Measurements from ENCODE around the gene EMD. TPM values are rescaled to one million over a fixed set of nuclear protein-coding genes. Genes with fewer than 3 reads are reported as not detected.

Gene EMD
- total and polyA plus RNA-seq, 2 of the 13 experiments (the other 11 are each of a cell fraction or from before 2014, with no cell fraction given), result 14.5 to 14.9 TPM

GRCh38 chrX:154430479-154430878 lies 51.4 kb downstream of the EMD start:
- no peaks in the 10 kb centered on the region for H3K27me3 ChIP-seq (ENCODE audit: control insufficient read depth in 1 of 2, insufficient read depth in 2 of 2, low read length in 2 of 2)
- ATAC-seq, result no peak
- no peak overlapping the region for H3K4me3 ChIP-seq (replicated peaks in 1 of 3; ENCODE audit: insufficient read depth in 1 of 3, low read depth in 2 of 3, low read length in 3 of 3)
- no peaks in the 10 kb centered on the region for H3K9me3 ChIP-seq (ENCODE audit: low read length)
- H3K4me2 ChIP-seq (ENCODE audit: low read depth, low read length), result peak overlapping the region; percentile 3; the same call in 1 of the 2 replicates
- H2AFZ ChIP-seq (ENCODE audit: low read length), result no peak overlapping the region
- in situ Hi-C loops (cut with HindIII; ENCODE audit: extremely low pct_ligation_motif_present, low pct_unique_long_range_greater_than_20kb) (no loop called here), intact Hi-C loops (cut with micrococcal nuclease; ENCODE audit: unreplicated experiment) (no loop called here)
- ChIA-PET CTCF (ENCODE audit: low intra/inter-chr PET ratio, low total read pairs) (no interaction called here), POLR2A (interaction anchor here (1.3 to 3.4 kb wide), 2 partner anchors 20 to 32 kb away, joined by 3 to 24 read pairs; partner anchors contain the start of genes RPL10 and TAFAZZIN)
- no peak overlapping the region for H3K27ac ChIP-seq (ENCODE audit: extremely low read length, insufficient read depth, low read length)
- H3K4me1 ChIP-seq (ENCODE audit: insufficient read depth, low read length), result peaks cover 33% of the 10 kb centered on the region
- FAIRE-seq, result no peak
- no peak for DNase-seq (ENCODE audit: low spot score)
- 86% methylated on average over 6 of the region's 6 CpGs for WGBS (ENCODE audit: low lambda C conversion rate)
- H3K9ac ChIP-seq (ENCODE audit: insufficient read depth, low read depth, low read length), result no peak overlapping the region
- H3K36me3 ChIP-seq (replicated peaks in 1 of 2; ENCODE audit: control insufficient read depth in 1 of 2, insufficient read depth in 2 of 2, low read length in 2 of 2), result no peaks in the 10 kb centered on the region; a peak in 2 of 5 replicates
- TF ChIP-seq REST (IDR thresholded peaks at IDR 0.05; ENCODE audit: borderline replicate concordance in 1 of 2, low read depth in 1 of 2, low read length in 2 of 2) (no peak), ETV6 (CRISPR knock-in tag; conservative IDR thresholded peaks at IDR 0.05) (no peak), RBFOX2 (IDR thresholded peaks at IDR 0.05; ENCODE audit: low read depth, low read length) (no peak), ZBTB44 (CRISPR knock-in tag; IDR thresholded peaks at IDR 0.05) (no peak), MXD3 (CRISPR knock-in tag; IDR thresholded peaks at IDR 0.05) (no peak), MAFG (CRISPR knock-in tag; IDR thresholded peaks at IDR 0.05) (no peak), TGIF2 (CRISPR knock-in tag; IDR thresholded peaks at IDR 0.05) (no peak), ZNF788 (CRISPR knock-in tag; IDR thresholded peaks at IDR 0.05; ENCODE audit: borderline replicate concordance) (no peak), ZBTB34 (CRISPR knock-in tag; IDR thresholded peaks at IDR 0.05) (no peak), SOX6 (IDR thresholded peaks at IDR 0.05) (no peak), SOX6 (CRISPR knock-in tag; IDR thresholded peaks at IDR 0.05) (no peak), THAP11 (CRISPR knock-in tag; IDR thresholded peaks at IDR 0.05) (no peak), FOXA3 (CRISPR knock-in tag; IDR thresholded peaks at IDR 0.05) (no peak)
- no peaks in the 10 kb centered on the region for H4K20me1 ChIP-seq (ENCODE audit: insufficient read depth, low read length)
- no TSS peak for BruUV-seq (replicated peaks)
- peaks cover 15% of the 10 kb centered on the region for H3K79me2 ChIP-seq (ENCODE audit: insufficient read depth, low read length)
